Peyer's patch (tissue), 4 donors: Measurements from ENCODE around the gene CABP4. TPM values are rescaled to one million over a fixed set of nuclear protein-coding genes. Genes with fewer than 3 reads are reported as not detected.
"Not testable (repeated sequence)": the region's sequence is repeated elsewhere in the genome, so short reads cannot be mapped to it uniquely, and the experiment has no call there.

Experiments used
- DNase-seq, 3 donors: peaks; one replicate each; pipeline ENCODE4 v3.0.0-alpha.2; 2017 to 2019
- H3K27ac ChIP-seq, 4 donors: fragments of 200-600 bp; sonication (generic); one replicate each; pipeline ENCODE4 v1.5.1; 2016 to 2019
- H3K27me3 ChIP-seq, 2 donors: fragments of 200-600 bp; sonication (generic); one replicate each; pipeline ENCODE4 v1.5.1; 2019
- H3K36me3 ChIP-seq, 3 donors: fragments of 200-600 bp; sonication (generic); one replicate each; pipeline ENCODE4 v1.5.1; 2016 to 2019
- H3K4me1 ChIP-seq, 4 donors: fragments of 200-600 bp; sonication (generic); one replicate each; pipeline ENCODE4 v1.5.1; 2016 to 2019
- H3K4me3 ChIP-seq, 4 donors: fragments of 200-600 bp; sonication (generic); 1 replicate in 3 of 4; 2 replicates in 1 of 4; pipeline ENCODE4 v1.5.1; 2016 to 2019; ENCODE audit warnings: mild to moderate bottlenecking in 1 of 4
- H3K9me3 ChIP-seq, 4 donors: fragments of 200-600 bp; sonication (generic); one replicate each; pipeline ENCODE4 v1.5.1; 2016 to 2019; ENCODE audit warnings: mild to moderate bottlenecking in 1 of 4
- CTCF ChIP-seq, 6 experiments: fragments of 450-650 bp in 4 of 6; fragments of 200-600 bp in 2 of 6; sonication (generic) in 1 of 6; IDR thresholded peaks; one replicate each; pipeline ENCODE4 v1.5.1; 2017 to 2019; ENCODE audit warnings: antibody characterized with exemption in 6 of 6, mild to moderate bottlenecking in 3 of 6, moderate library complexity in 1 of 6
- POLR2A ChIP-seq, 2 donors: fragments of 450-650 bp; IDR thresholded peaks; one replicate each; pipeline ENCODE4 v1.5.1; 2017; ENCODE audit warnings: antibody characterized with exemption in 2 of 2, mild to moderate bottlenecking in 2 of 2, moderate library complexity in 2 of 2
- total RNA-seq, 4 donors: library from RNA; depleted of rRNA; stranded (reverse); fragments of >200 nt; gene quantifications; one replicate each; pipeline ENCODE4 v1.1.0, GENCODE V29; 2016

The CABP4 gene
- total RNA-seq, 4 donors from 2014 or later = 0.85 to 3.3 (median 0.94) TPM; not detected in 1

DNA sequence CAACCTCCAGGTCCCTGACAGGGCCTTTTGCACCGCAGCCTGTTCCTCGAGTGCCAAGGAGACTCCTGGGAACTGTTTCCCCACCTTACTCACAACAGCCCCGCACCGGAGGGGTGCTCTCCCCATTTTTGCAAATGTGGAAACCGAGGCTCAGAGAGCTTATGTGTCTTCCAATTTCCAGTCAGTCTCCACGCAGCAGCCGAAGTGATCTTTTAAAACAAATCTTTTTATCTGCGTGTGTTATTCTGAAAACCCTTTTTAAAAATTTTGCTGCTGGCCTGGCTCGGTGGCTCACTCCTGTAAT lies 14.3 kb downstream of the CABP4 start:
- no peaks in the 10 kb centered on the region for H3K9me3 ChIP-seq
- DNase-seq = no peak
- peaks cover 0 to 25% (median 6%) of the 10 kb centered on the region in 4 donors for H3K4me1 ChIP-seq
- peak overlapping the region; percentile 64 to 98 (median 92) for H3K4me3 ChIP-seq
- no peaks in the 10 kb centered on the region for H3K27me3 ChIP-seq
- H3K36me3 ChIP-seq = no peaks in the 10 kb centered on the region
- H3K27ac ChIP-seq = peak overlapping the region; percentile 82 to 95 (median 88)
- TF ChIP-seq CTCF (IDR thresholded peaks at IDR 0.05) (no peak), POLR2A (IDR thresholded peaks at IDR 0.05) (no peak)

DNA sequence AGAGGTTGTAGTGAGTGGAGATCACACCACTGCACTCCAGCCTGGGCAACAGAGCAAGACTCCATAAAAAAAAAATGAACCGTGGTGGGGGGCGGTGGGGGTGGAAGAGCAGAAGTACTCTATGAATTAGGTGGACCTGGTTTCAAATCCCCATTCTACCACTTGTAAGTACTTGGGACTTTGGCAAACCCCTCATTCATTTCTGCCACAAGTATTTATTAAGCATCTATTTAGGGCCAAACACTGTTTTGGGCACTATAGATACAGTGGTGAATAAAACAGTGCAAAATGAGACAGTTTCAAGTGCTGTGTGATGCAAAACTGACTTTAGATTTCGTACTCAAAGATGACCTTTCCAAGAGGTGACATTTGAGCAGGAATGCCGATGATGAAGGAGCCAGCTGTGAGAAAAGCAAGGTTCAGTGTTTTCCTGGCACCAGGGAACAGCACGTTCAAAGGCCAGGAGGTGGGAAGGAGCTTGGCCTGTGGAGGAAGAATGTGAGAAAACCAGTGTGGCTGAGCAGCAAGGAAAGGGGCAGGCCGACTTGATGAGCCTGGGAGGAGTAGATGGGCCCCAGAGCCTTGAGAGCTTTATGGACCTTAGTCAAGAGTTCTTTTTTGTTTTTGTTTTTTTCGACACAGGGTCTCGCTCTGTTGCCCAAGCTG lies 15.3 kb downstream of the CABP4 start:
- no peak for DNase-seq
- Histone ChIP-seq H3K4me1 (peaks cover 0 to 23% (median 3%) of the 10 kb centered on the region in 4 donors), H3K9me3 (no peaks in the 10 kb centered on the region), H3K27me3 (no peaks in the 10 kb centered on the region), H3K36me3 (no peaks in the 10 kb centered on the region), H3K27ac (no peak overlapping the region), H3K4me3 (no peak overlapping the region)
- TF ChIP-seq CTCF (IDR thresholded peaks at IDR 0.05) = no peak
- no peak for TF ChIP-seq POLR2A (IDR thresholded peaks at IDR 0.05)

DNA sequence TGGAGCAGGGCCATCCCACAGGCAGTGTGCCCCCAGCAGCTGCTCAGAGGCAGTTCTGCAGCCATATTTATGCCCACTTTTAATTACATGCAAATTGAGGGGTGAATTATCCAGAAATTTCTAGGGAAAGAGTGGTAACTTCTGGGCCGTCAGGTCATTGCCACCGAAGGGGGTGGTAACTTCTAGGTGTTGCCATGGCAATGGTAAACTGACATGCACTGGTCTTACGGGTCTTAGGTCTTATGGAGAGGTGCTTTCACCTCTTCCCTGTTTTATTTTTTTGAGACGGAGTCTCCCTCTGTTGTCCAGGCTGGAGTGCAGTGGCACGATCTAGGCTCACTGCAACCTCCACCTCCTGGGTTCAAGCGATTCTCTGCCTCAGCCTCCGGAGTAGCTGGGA lies 17.7 kb downstream of the CABP4 start:
- Histone ChIP-seq H3K4me1 (peaks cover 0 to 12% (median 3%) of the 10 kb centered on the region in 4 donors), H3K27me3 (no peaks in the 10 kb centered on the region)

DNA sequence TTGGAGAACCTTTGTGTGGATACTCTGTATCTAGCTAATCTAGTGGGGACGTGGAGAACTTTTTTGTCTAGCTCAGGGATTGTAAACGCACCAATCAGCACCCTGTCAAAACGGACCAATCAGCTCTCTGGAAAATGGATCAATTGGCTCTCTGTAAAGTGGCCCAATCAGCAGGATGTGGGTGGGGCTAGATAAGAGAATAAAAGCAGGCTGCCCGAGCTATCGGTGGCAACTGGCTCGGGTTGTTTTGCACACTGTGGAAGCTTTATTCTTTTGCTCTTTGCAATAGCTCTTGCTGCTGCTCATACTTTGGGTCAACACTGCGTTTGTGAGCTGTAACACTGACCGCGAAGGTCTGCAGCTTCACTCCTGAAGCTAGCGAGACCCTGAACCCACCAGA lies 21.5 kb downstream of the CABP4 start:
- not testable (repeated sequence) for H3K4me1 ChIP-seq, H3K4me3 ChIP-seq

More for the DNA sequence above, 17.7 kb downstream of the CABP4 start:
- no peak for DNase-seq
- no peak for TF ChIP-seq POLR2A (IDR thresholded peaks at IDR 0.05)
- TF ChIP-seq CTCF (IDR thresholded peaks at IDR 0.05) = no peak
- Histone ChIP-seq H3K9me3 (no peaks in the 10 kb centered on the region), H3K4me3 (no peak overlapping the region), H3K36me3 (no peaks in the 10 kb centered on the region), H3K27ac (no peak overlapping the region)

DNA sequence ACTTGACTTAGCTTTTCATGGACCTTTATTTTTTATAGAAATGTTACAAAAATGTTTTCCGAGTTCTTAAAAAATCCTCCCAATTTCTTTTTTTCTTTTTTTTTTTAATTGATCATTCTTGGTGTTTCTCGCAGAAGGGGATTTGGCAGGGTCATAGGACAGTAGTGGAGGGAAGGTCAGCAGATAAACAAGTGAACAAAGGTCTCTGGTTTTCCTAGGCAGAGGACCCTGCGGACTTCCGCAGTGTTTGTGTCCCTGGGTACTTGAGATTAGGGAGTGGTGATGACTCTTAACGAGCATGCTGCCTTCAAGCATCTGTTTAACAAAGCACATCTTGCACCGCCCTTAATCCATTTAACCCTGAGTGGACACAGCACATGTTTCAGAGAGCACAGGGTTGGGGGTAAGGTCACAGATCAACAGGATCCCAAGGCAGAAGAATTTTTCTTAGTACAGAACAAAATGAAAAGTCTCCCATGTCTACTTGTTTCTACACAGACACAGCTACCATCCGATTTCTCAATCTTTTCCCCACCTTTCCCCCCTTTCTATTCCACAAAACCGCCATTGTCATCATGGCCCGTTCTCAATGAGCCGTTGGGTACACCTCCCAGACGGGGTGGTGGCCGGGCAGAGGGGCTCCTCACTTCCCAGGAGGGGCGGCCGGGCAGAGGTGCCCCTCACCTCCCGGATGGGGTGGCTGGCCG lies 22.3 kb downstream of the CABP4 start:
- not testable (repeated sequence) for H3K9me3 ChIP-seq, H3K4me3 ChIP-seq, DNase-seq, H3K27me3 ChIP-seq, H3K27ac ChIP-seq, H3K4me1 ChIP-seq, H3K36me3 ChIP-seq

More for the DNA sequence above, 21.5 kb downstream of the CABP4 start:
- H3K27me3 ChIP-seq, H3K36me3 ChIP-seq, DNase-seq, H3K9me3 ChIP-seq, H3K27ac ChIP-seq: not testable (repeated sequence)

- no peaks in the 10 kb centered on the region for H3K9me3 ChIP-seq
- peaks cover 0 to 6% (median 0%) of the 10 kb centered on the region in 3 donors for H3K36me3 ChIP-seq
- no peaks in the 10 kb centered on the region for H3K27me3 ChIP-seq
- H3K27ac ChIP-seq = peak overlapping the region; percentile 83 to 88 (median 85)
- peak overlapping the region; percentile 47 to 68 (median 58) for H3K4me3 ChIP-seq
- DNase-seq = peak in 1 of 3 donors; percentile 50
- H3K4me1 ChIP-seq = peaks cover 0 to 34% (median 17%) of the 10 kb centered on the region in 4 donors
- no peak for TF ChIP-seq POLR2A (IDR thresholded peaks at IDR 0.05)
- no peak for TF ChIP-seq CTCF (IDR thresholded peaks at IDR 0.05)
Observed at GRCh38 chr11:67482275-67482826, 27.2 kb downstream of the CABP4 start.
